ENCODE measurements around the gene UBE3D. TPM values are rescaled to one million over a fixed set of nuclear protein-coding genes. Genes with fewer than 3 reads are reported as not detected.

Gene UBE3D
- total RNA-seq, 2 experiments from 2014 or later: 6.7 to 7.6 TPM

DNA sequence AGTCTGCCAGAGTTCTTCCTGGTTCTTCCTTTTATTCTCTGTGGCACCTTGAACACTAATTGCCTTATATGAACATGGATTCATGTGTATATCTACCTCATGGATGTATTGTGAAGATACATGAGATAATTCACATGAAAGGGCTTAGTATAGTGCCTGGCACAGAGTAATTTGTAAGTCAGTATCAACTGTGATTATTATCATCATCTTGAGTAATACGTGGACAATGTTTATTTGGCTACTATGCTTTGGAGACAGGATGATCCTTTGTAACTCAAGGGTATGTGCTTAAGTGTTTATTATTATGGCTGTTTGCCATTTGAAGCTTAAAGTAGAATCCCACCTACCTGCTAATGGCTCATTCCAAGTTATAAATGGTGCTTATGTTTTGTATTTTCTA lies 17.8 kb upstream of the UBE3D start:
- H3K9me3 Mint-ChIP-seq: peaks cover 1% of the 10 kb centered on the region
- CTCF ChIA-PET: interaction anchor here (9.5 kb wide), 1 partner anchor 17 kb away, joined by 75 read pairs; the partner anchor contains the start of genes DOP1A and UBE3D

DNA sequence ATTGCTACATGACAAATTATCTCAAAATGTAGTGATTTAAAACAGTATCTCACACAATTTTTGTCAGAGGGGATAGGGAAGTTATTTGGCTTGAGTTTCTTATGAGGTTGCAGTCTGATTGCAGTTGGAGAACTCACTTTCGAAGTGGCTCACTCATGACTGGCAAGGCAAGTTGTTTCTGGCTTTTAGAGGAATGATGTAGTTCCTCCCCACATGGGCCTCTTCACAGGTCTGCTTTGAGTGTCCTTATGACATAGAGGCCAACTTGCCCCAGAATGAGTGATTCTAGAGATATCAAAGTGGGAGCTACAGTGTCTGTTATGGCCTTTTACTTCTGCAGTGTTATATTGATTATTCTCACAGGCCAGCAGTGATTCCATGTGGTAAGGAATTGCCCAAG lies 8.0 kb upstream of the UBE3D start:
- POLR2A ChIA-PET: no interaction called here

More for the DNA sequence above, 17.8 kb upstream of the UBE3D start:
- DNase-seq: no peak
- no peak for ATAC-seq
- TF ChIP-seq, protein P1, sequence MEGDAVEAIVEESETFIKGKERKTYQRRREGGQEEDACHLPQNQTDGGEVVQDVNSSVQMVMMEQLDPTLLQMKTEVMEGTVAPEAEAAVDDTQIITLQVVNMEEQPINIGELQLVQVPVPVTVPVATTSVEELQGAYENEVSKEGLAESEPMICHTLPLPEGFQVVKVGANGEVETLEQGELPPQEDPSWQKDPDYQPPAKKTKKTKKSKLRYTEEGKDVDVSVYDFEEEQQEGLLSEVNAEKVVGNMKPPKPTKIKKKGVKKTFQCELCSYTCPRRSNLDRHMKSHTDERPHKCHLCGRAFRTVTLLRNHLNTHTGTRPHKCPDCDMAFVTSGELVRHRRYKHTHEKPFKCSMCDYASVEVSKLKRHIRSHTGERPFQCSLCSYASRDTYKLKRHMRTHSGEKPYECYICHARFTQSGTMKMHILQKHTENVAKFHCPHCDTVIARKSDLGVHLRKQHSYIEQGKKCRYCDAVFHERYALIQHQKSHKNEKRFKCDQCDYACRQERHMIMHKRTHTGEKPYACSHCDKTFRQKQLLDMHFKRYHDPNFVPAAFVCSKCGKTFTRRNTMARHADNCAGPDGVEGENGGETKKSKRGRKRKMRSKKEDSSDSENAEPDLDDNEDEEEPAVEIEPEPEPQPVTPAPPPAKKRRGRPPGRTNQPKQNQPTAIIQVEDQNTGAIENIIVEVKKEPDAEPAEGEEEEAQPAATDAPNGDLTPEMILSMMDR (IDR thresholded peaks at IDR 0.05): no peak
- intact Hi-C loops (cut with micrococcal nuclease): no loop called here
- Mint-ChIP-seq H3K4me3 (no peak overlapping the region), H3K4me1 (ENCODE audit: low read depth) (peaks cover 20% of the 10 kb centered on the region), H3K27me3 (no peaks in the 10 kb centered on the region), H3K36me3 (ENCODE audit: low read depth) (peaks cover 5% of the 10 kb centered on the region), H3K27ac (no peak overlapping the region)
- POLR2A ChIA-PET: no interaction called here

DNA sequence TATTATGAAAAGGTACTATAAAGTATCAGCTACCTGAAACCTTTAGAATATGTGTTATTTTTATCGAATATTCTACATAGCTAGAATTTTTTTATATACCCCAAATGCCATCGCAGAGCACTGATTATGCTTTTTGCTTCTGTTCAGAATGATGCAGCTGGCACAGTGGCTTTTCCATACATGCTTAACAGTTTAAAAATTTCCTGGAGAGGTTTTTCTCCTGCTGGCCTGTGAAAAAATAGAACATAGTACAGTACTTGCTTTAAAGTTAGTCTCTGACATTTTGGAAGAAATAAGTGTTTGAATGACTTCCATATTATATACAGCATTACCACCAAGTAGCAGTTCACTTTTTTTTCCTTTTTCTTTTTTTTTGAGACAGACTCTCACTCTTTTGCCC lies 7.1 kb upstream of the UBE3D start:
- ATAC-seq (no peak), DNase-seq (no peak)
- ChIA-PET CTCF (interaction anchor here (1.4 kb wide), 1 partner anchor 142 kb away, joined by 12 read pairs; no protein-coding TSS in a partner anchor), POLR2A (no interaction called here)
- Mint-ChIP-seq H3K9me3 (no peaks in the 10 kb centered on the region), H3K36me3 (ENCODE audit: low read depth) (peaks cover 7% of the 10 kb centered on the region), H3K27ac (no peak overlapping the region), H3K4me1 (ENCODE audit: low read depth) (peaks cover 35% of the 10 kb centered on the region), H3K27me3 (no peaks in the 10 kb centered on the region), H3K4me3 (no peak overlapping the region)
- TF ChIP-seq, protein P1 (IDR thresholded peaks at IDR 0.05): no peak
- intact Hi-C loops (cut with micrococcal nuclease): loop anchor here (5.0 kb wide), 1 partner anchor 440 kb away; the partner anchor contains the start of gene PRSS35

More for the DNA sequence above, 8.0 kb upstream of the UBE3D start:
- no peaks in the 10 kb centered on the region for H3K9me3 Mint-ChIP-seq
- peaks cover 7% of the 10 kb centered on the region for H3K36me3 Mint-ChIP-seq (ENCODE audit: low read depth)
- intact Hi-C loops (cut with micrococcal nuclease): loop anchor here (5.0 kb wide), 1 partner anchor 439 kb away; the partner anchor contains the start of gene PRSS35
- H3K4me1 Mint-ChIP-seq (ENCODE audit: low read depth): peaks cover 36% of the 10 kb centered on the region
- TF ChIP-seq, protein P1 (IDR thresholded peaks at IDR 0.05): no peak
- H3K4me3 Mint-ChIP-seq: no peak overlapping the region
- DNase-seq (no peak), ATAC-seq (no peak)
- H3K27ac Mint-ChIP-seq: no peak overlapping the region
- CTCF ChIA-PET: no interaction called here
- H3K27me3 Mint-ChIP-seq: no peaks in the 10 kb centered on the region

DNA sequence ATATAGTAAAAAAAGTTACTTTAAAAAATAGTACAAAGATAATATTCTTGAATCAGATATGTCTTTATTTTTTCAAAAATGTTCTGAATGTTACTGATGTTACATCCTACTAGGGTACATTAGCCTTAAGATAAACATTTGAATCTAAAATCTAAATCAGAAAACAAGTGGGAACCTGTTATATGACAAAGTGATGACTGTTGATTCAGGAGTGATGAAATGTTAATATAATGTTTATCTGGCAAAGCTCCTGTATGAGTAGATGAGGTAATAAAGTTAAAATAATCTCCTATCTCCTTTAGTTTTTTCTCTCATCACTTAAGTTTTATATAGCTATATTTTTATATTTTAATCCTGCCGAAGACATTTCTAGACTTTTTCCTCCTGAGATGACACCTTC lies 6.1 kb upstream of the UBE3D start:
- ChIA-PET CTCF (interaction anchor here (0.8 to 1.4 kb wide), 2 partner anchors 14 to 143 kb away, joined by 3 to 12 read pairs; no protein-coding TSS in a partner anchor), POLR2A (no interaction called here)
- H3K36me3 Mint-ChIP-seq (ENCODE audit: low read depth): peaks cover 4% of the 10 kb centered on the region
- no peak overlapping the region for H3K4me3 Mint-ChIP-seq
- no peaks in the 10 kb centered on the region for H3K9me3 Mint-ChIP-seq
- TF ChIP-seq, protein P1 (IDR thresholded peaks at IDR 0.05): no peak
- intact Hi-C loops (cut with micrococcal nuclease): loop anchor here (5.0 kb wide), 1 partner anchor 441 kb away; the partner anchor contains the start of gene PRSS35
- ATAC-seq: no peak
- H3K27ac Mint-ChIP-seq: no peak overlapping the region
- no peak for DNase-seq
- peaks cover 34% of the 10 kb centered on the region for H3K4me1 Mint-ChIP-seq (ENCODE audit: low read depth)
- H3K27me3 Mint-ChIP-seq: no peaks in the 10 kb centered on the region

DNA sequence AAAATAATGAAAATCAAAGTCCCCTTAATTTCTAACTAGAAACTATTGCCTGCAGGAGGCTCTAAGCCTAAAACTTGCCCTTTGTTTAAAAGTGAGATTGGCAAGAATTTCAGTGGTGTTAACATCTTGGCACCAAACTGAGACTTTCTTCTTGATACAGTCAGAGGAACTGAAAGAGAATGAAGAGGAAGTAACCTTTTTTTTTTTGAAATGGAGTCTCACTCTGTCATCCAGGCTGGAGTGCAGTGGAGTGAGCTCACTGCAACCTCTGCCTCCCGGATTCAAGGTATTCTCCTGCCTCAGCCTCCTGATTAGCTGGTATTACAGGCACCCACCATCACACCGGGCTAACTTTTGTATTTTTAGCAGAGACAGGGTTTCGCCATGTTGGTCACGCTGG lies 5.4 kb upstream of the UBE3D start:
- ChIA-PET POLR2A (no interaction called here), CTCF (no interaction called here)
- DNase-seq: no peak
- H3K4me1 Mint-ChIP-seq (ENCODE audit: low read depth): peaks cover 37% of the 10 kb centered on the region
- H3K27ac Mint-ChIP-seq: no peak overlapping the region
- H3K4me3 Mint-ChIP-seq: no peak overlapping the region
- intact Hi-C loops (cut with micrococcal nuclease): loop anchor here (5.0 kb wide), 1 partner anchor 441 kb away; the partner anchor contains the start of gene PRSS35
- TF ChIP-seq, protein P1 (IDR thresholded peaks at IDR 0.05): no peak
- no peak for ATAC-seq
- H3K27me3 Mint-ChIP-seq: no peaks in the 10 kb centered on the region
- no peaks in the 10 kb centered on the region for H3K36me3 Mint-ChIP-seq (ENCODE audit: low read depth)
- H3K9me3 Mint-ChIP-seq: no peaks in the 10 kb centered on the region
